GM15510 (cell line): Measurements from ENCODE around the gene SLC39A7.

Experiments
- POLR2A ChIP-seq: IDR thresholded peaks from 3 replicates; pipeline ENCODE4 v1.6.1; 2011; ENCODE audit warnings: borderline replicate concordance; ENCODE audit not compliant: insufficient read length; ENCODE audit errors: extremely low read depth

SLC39A7 gene

GRCh38 chr6:33250731-33251130 lies 50.1 kb downstream of the SLC39A7 start:
- no peak for TF ChIP-seq POLR2A

- no peak for TF ChIP-seq POLR2A
Measured at GRCh38 chr6:33251395-33252012, 50.8 kb downstream of the SLC39A7 start.

GRCh38 chr6:33252759-33253158 lies 52.1 kb downstream of the SLC39A7 start:
- no peak for TF ChIP-seq POLR2A
